Left ventricle myocardium inferior (tissue), 1 donor: ENCODE data around the gene CENPM. TPM values are rescaled to one million over a fixed set of nuclear protein-coding genes. Genes with fewer than 3 reads are reported as not detected.

Source experiments
- DNase-seq: peaks from one replicate; pipeline ENCODE4 v3.0.0-alpha.2; 2020
- H3K27ac ChIP-seq: fragments of 200-600 bp; replicated peaks from 2 replicates; pipeline ENCODE4 v1.8.0; 2021
- H3K27me3 ChIP-seq: fragments of 200-600 bp; 2 replicates; pipeline ENCODE4 v1.8.0; 2021; ENCODE audit warnings: low read depth
- H3K36me3 ChIP-seq: fragments of 200-600 bp; 2 replicates; pipeline ENCODE4 v1.8.0; 2021
- H3K4me1 ChIP-seq: fragments of 200-600 bp; 2 replicates; pipeline ENCODE4 v1.8.0; 2021
- H3K4me3 ChIP-seq: fragments of 200-600 bp; 2 replicates; pipeline ENCODE4 v1.8.0; 2021; ENCODE audit warnings: mild to moderate bottlenecking, moderate library complexity
- H3K9me3 ChIP-seq: fragments of 200-600 bp; replicated peaks from 2 replicates; pipeline ENCODE4 v1.8.0; 2021
- intact Hi-C: fragments of 100-400 bp; cut with micrococcal nuclease; formaldehyde crosslinking; loops from one replicate; pipeline ENCODE4 v1.11.0; 2022
- total RNA-seq: library from RNA; stranded (reverse); fragmentation: NEBNext Ultra II Directional; extraction: Animal tissue kit (Norgen Biotek cat#: 25700); gene quantifications from one replicate; pipeline ENCODE4 v1.2.1, GENCODE V29; 2021
- TF ChIP-seq, protein P1 (sequence below): fragments of 200-600 bp; IDR thresholded peaks from 2 replicates; pipeline ENCODE4 v1.8.0; 2021; ENCODE audit warnings: antibody characterized with exemption, mild to moderate bottlenecking, borderline replicate concordance
- donor health status: DM: no; HTN: yes; CAD: no; lungs with severe emphysema.

The CENPM gene
- total RNA-seq, 1 donor from 2014 or later: 0.47 TPM

DNA sequence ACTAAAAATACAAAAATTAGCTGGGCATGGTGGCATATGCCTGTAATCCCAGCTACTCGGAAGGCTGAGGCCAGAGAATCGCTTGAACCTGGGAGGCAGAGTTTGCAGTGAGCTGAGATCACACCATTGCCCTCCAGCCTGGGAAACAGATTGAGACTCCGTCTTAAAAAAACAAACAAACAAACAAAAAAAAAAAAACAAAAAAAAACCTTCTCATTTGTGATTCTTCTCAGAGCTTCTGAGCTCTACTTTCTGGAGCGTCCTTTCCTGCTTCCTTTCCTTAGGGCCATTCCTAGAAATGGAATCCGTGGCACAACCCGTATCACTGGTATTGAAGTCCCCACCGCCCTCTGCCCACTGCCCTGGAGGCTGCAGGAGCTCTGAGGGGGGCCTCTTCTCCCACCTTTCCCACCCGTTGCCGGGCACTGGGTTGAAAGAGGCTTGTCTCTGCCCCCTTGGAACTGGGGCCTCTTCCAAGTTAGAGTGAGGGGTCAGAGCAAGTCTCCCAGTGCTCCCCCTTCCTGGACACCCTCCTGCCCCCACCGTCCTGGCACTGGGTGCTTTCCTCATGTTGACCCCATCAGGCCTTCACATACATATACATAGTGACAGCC is 30.1 kb downstream of the CENPM start:
- intact Hi-C loops: no loop called here
- peaks cover 46% of the 10 kb centered on the region for H3K4me1 ChIP-seq
- H3K36me3 ChIP-seq: no peaks in the 10 kb centered on the region
- DNase-seq: no peak
- no peak overlapping the region for H3K27ac ChIP-seq
- no peak overlapping the region for H3K4me3 ChIP-seq
- TF ChIP-seq, protein P1, sequence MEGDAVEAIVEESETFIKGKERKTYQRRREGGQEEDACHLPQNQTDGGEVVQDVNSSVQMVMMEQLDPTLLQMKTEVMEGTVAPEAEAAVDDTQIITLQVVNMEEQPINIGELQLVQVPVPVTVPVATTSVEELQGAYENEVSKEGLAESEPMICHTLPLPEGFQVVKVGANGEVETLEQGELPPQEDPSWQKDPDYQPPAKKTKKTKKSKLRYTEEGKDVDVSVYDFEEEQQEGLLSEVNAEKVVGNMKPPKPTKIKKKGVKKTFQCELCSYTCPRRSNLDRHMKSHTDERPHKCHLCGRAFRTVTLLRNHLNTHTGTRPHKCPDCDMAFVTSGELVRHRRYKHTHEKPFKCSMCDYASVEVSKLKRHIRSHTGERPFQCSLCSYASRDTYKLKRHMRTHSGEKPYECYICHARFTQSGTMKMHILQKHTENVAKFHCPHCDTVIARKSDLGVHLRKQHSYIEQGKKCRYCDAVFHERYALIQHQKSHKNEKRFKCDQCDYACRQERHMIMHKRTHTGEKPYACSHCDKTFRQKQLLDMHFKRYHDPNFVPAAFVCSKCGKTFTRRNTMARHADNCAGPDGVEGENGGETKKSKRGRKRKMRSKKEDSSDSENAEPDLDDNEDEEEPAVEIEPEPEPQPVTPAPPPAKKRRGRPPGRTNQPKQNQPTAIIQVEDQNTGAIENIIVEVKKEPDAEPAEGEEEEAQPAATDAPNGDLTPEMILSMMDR: no peak
- no peaks in the 10 kb centered on the region for H3K9me3 ChIP-seq
- H3K27me3 ChIP-seq: peaks cover 88% of the 10 kb centered on the region

DNA sequence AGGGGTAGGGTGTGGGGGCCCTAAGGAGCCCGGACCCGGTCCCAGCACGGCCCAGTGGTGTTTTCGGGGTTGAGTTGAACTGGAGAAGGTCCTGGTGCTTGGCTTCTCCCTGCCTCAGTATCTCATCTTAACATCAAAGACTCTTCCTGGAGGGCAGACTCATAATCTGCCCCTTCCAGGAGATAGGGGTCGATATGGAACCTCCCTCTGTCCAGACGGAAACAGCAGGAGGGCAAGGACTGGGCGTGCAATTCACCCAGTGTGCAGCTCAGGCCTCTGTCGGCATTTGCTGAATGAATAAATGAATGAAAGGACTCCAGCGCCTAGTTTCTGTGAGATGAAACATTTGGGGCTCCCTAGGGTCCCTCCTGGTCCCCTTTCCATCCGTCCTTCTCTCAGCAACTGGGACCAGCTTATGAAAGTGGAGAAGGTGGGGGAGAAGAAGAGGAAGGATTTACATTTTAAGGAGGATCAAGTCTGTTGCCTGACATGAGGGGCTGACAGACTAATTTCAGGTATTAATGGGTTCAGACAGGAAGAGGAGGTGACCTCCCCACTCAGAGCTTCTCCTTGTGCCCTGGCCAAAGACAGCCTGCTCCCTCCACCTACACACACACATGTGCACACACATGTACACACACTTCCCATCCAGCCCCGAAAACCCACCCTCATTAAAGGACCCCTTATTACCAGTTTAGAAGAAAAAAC is 31.0 kb downstream of the CENPM start:
- no peak overlapping the region for H3K27ac ChIP-seq
- H3K27me3 ChIP-seq: peaks cover 97% of the 10 kb centered on the region
- H3K4me1 ChIP-seq: peaks cover 53% of the 10 kb centered on the region
- intact Hi-C loops: no loop called here
- DNase-seq: no peak
- H3K4me3 ChIP-seq: no peak overlapping the region
- no peaks in the 10 kb centered on the region for H3K36me3 ChIP-seq
- H3K9me3 ChIP-seq: no peaks in the 10 kb centered on the region
- TF ChIP-seq, protein P1: no peak

DNA sequence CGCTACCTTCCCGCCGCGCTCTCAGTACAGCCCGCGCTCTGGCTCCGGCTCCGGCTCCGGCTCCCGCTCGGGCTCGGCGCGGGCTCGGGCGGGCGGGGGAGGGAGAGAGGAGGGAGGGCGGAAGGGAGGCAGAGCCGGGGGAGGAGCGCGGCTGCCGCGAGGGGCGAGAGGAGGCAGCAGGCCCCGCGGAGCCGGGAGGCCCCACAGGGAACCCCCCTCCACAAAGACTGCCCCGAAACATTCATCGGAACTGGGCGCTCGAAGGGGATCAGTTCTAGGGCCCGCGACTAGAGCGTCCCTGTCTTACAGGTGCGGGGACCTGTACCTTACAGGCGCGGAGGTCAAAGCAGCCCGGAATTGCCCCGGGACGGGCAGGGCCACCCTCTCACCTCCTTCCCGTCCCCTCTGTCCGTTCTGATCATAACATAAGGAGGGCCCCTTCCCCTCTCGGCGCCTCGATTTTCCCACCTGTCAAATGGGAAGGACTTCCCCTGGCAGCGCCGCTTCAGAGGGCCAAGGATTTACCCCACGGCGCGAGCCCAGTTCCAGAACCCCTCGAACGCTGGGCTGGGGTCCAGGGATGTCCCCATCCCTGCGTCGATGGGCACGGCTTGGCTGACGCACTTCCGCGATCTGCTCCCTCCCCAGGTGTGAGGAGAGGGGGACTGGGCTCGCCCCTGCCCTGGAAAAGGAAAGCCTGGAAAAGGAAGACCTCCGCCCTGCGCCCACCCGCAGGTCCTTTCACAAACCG is 31.7 kb downstream of the CENPM start, which contains the start of gene SHISA8:
SHISA8 (minus strand) TSS at position 40 of the 751 bp plus-strand sequence. CDS start 407 bp downstream, outside the sequence.
- H3K27ac ChIP-seq: no peak within 1 kb of the TSS
- peaks cover 57% of the 10 kb centered on the region for H3K4me1 ChIP-seq
- H3K4me3 ChIP-seq: peak within 1 kb of the TSS; percentile 65
- TF ChIP-seq, protein P1: no peak
- intact Hi-C loops: no loop called here
- DNase-seq: peak; percentile 47
- H3K27me3 ChIP-seq: peaks cover 100% of the 10 kb centered on the region
- no peaks in the 10 kb centered on the region for H3K9me3 ChIP-seq
- no peaks in the 10 kb centered on the region for H3K36me3 ChIP-seq

DNA sequence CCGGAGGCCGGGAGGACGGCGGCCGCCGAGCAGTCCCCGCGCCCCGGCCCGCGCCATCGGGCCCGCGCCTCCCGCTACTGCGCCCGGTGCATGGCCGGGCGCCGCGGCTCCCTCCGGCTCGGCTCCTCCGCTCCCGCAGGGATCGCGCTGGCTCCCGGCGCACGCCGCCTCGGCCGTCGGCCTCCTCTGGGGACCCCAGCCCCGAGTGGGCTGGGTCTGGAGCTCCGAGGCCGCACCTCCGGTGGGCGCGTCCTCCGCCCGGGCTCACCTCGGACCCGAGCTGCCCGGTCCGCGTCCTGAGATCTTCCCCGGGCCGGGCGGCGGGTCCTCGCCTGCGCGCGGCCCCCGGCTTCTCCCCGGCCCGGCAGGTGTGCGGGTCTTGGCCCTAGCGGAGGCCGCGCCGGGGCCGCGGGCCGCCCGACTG is 32.3 kb downstream of the CENPM start:
- H3K36me3 ChIP-seq: no peaks in the 10 kb centered on the region
- intact Hi-C loops: no loop called here
- no peaks in the 10 kb centered on the region for H3K9me3 ChIP-seq
- DNase-seq: no peak
- H3K4me3 ChIP-seq: peak overlapping the region; percentile 65
- H3K27me3 ChIP-seq: peaks cover 100% of the 10 kb centered on the region
- TF ChIP-seq, protein P1: no peak
- no peak overlapping the region for H3K27ac ChIP-seq
- H3K4me1 ChIP-seq: peaks cover 57% of the 10 kb centered on the region

DNA sequence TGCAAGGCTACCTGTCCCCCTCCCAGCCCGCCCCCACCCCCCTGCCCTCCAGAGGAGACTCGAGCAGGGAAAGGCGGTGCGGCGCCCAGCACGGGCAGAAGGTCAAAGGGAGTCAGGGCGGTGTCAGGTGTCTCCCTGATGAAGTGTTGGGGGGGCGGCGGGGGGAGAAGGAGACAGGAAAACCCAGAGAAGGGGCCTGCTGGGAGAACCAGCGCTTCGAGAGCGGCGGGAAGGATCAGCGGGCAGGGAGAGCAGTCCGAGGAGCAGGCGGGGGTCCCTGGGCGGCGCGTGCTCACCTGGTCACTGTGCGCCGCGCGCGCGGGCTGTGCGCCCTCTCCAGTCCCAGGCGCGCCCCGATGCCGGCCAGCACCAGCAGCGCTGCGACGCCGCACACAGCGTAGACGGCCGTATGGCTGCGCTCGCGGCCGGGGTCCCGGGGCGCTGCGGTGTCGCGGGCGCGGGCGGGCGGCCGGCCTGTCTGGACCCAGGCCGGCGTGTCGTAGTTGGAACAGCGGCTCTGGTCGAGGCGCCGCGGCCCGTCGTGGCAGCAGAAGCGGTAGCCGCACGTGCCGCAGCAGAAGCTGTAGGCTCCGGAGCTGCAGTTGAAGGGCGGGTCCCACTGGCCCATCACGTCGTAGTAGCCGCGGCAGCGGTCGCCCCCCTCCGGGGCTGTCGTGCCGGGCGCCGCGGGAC is 33.0 kb downstream of the CENPM start:
- intact Hi-C loops: no loop called here
- peaks cover 57% of the 10 kb centered on the region for H3K4me1 ChIP-seq

More for the DNA sequence above, 33.0 kb downstream of the CENPM start:
- DNase-seq: no peak
- no peaks in the 10 kb centered on the region for H3K9me3 ChIP-seq
- TF ChIP-seq, protein P1: no peak
- peak overlapping the region; percentile 65 for H3K4me3 ChIP-seq
- H3K27me3 ChIP-seq: peaks cover 98% of the 10 kb centered on the region
- no peaks in the 10 kb centered on the region for H3K36me3 ChIP-seq
- H3K27ac ChIP-seq: no peak overlapping the region
